Upper lobe of right lung (tissue), 1 donor: ENCODE results near the gene RPTOR. TPM values are rescaled to one million over a fixed set of nuclear protein-coding genes. Genes with fewer than 3 reads are reported as not detected.

ENCODE experiments used
- ATAC-seq: fragments of 200-7000 bp; cut with Tn5 transposase; one replicate; pipeline ENCODE4 v1.9.1; 2020; ENCODE audit warnings: mild to moderate bottlenecking, moderate library complexity
- DNase-seq: peaks from one replicate; pipeline ENCODE4 v3.0.0-alpha.2; 2020
- H3K27ac ChIP-seq: fragments of 200-600 bp; one replicate; pipeline ENCODE4 v1.8.0; 2022
- H3K27me3 ChIP-seq: fragments of 200-600 bp; one replicate; pipeline ENCODE4 v1.8.0; 2022; ENCODE audit warnings: mild to moderate bottlenecking
- H3K36me3 ChIP-seq: fragments of 200-600 bp; one replicate; pipeline ENCODE4 v1.8.0; 2022
- H3K4me1 ChIP-seq: fragments of 200-600 bp; one replicate; pipeline ENCODE4 v1.8.0; 2022
- H3K4me3 ChIP-seq: fragments of 200-600 bp; one replicate; pipeline ENCODE4 v1.8.0; 2022; ENCODE audit warnings: mild to moderate bottlenecking
- H3K9me3 ChIP-seq: fragments of 200-600 bp; one replicate; pipeline ENCODE4 v1.8.0; 2022
- intact Hi-C: fragments of 100-400 bp; cut with DNase I; formaldehyde crosslinking; loops from one replicate; pipeline ENCODE4 v1.11.0; 2022
- total RNA-seq: library from RNA; stranded (reverse); fragmentation: NEBNext Ultra II Directional; extraction: Animal tissue kit (Norgen Biotek cat#: 25700); gene quantifications from one replicate; pipeline ENCODE4 v1.2.1, GENCODE V29; 2021
- TF ChIP-seq, protein P1 (sequence below): fragments of 200-600 bp; IDR thresholded peaks from one replicate; pipeline ENCODE4 v1.8.0; 2022; ENCODE audit warnings: antibody characterized with exemption
- donor health status: DM: no; HTN: yes; CAD: no; lungs with severe emphysema.

RPTOR gene
- total RNA-seq, 1 donor from 2014 or later: 35.4 TPM

DNA sequence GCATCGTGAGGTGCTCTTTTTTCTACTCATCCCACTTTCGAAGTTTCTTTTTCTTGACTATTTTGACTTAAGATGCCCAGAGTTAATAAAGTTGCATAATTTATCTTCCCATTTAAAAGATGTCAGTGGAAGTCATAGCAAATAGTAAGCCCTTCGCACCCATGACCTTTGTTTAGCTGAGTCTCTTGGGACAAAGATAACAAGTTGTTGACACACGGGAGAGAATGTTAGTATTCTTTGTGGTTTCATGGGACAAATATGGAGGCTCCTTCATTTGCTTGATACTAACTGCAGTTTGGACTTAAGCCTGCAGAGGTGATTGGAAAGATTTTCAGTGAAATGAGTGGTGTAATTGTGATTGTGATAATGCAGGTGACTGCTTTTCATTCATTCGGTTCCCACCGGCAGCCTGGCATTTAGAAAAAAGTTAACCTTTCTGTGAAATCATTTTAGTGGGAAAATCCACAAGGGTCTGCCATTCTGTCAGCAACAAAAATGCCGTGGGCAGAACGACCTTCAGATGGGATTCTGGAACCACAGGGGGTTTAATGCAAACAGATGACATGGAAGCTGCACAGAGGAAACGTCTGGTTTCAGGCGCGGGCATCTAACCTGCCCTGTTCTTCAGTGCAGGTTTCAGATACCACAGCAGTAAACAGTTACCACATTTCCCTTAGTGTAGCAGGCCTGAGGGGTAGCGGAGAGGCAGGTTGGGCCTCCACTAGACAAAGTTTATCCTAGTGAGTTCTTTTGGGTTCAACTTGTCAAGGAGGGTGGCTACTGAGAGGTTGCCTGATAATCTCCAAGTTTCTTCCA, 123.0 kb downstream of the RPTOR start:
- Histone ChIP-seq H3K36me3 (no peaks in the 10 kb centered on the region), H3K4me3 (no peak overlapping the region), H3K9me3 (no peaks in the 10 kb centered on the region), H3K27ac (no peak overlapping the region), H3K4me1 (peaks cover 26% of the 10 kb centered on the region), H3K27me3 (no peaks in the 10 kb centered on the region)
- ATAC-seq: no peak
- no peak for DNase-seq
- intact Hi-C loops: no loop called here
- TF ChIP-seq, protein P1, sequence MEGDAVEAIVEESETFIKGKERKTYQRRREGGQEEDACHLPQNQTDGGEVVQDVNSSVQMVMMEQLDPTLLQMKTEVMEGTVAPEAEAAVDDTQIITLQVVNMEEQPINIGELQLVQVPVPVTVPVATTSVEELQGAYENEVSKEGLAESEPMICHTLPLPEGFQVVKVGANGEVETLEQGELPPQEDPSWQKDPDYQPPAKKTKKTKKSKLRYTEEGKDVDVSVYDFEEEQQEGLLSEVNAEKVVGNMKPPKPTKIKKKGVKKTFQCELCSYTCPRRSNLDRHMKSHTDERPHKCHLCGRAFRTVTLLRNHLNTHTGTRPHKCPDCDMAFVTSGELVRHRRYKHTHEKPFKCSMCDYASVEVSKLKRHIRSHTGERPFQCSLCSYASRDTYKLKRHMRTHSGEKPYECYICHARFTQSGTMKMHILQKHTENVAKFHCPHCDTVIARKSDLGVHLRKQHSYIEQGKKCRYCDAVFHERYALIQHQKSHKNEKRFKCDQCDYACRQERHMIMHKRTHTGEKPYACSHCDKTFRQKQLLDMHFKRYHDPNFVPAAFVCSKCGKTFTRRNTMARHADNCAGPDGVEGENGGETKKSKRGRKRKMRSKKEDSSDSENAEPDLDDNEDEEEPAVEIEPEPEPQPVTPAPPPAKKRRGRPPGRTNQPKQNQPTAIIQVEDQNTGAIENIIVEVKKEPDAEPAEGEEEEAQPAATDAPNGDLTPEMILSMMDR: no peak

DNA sequence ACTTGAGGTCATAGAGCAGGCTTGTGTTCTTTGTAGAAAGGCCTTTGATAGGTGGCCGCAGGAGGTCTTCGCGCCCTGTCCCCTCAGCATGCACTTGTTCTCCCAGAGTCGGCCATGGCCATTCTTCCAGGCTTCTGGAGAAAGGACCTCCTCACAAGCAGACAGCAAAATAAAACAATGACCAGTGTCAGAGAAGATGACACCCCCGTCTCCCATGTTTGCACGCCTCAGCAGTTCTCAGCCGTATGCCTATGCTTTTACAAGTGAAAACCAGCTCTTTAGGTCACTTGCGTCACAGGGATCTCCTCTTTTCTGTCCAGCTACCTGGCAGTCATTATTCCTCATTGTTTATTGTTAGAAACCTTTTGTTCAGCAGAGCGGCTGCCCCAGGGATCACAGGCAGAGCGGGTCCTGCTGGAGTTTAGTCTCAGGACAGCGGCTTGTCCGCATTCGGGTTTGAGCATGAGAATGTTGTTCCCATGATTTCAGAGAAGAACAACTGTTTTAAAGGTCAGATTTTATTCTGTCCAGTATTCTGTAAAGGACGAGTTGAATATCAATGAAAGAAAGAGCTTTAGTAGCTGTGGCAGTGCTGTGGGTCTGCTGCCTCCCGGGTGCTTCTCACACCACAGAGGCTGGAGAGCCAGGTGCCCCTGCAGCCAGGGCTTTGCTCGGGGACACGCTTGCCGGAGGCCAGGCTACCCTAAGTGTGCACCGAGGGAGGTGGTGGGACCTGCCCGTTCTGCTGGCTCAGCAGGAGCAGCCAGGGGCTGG, 123.9 kb downstream of the RPTOR start:
- H3K27ac ChIP-seq: no peak overlapping the region
- peaks cover 28% of the 10 kb centered on the region for H3K4me1 ChIP-seq
- DNase-seq: no peak
- no peak overlapping the region for H3K4me3 ChIP-seq
- TF ChIP-seq, protein P1: no peak
- H3K9me3 ChIP-seq: no peaks in the 10 kb centered on the region
- intact Hi-C loops: no loop called here
- H3K36me3 ChIP-seq: no peaks in the 10 kb centered on the region
- no peak for ATAC-seq
- no peaks in the 10 kb centered on the region for H3K27me3 ChIP-seq

DNA sequence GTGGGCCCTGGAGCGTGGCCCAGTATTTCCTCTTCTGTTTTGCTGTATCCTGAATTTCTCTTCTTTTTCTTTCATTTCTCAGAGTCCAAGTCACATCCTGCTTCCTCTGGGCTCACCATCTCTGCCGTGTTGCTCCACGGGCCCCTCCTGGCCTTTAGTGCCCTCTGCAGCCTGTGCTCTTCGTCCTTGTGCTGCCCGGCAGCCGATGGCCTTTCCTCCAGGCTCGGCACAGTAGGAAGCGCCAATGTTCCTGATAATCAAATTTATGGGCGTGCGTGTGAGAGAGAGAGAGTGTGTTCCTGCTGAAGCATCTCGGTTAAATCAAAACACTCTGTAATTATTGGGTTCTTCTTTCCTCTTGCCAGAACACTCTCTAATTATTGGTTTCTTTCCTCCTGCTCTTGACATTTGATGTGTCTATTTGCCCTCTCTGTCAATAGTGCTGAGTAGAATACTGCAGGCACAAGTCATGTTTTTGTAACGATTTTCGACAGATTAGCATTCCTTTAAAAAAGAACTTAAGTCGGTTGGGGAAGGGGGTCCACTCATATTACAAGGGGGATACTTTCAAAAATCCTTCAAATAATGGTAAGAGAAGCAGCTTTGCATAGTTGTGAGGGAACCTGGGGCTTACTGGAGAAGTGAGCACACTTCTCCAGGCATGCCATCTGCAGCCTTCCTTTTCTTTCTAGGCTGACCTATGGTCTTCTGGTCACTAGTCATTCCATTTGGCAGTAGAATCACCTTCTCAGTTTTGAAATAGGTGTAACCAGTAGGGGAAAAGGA, 126.6 kb downstream of the RPTOR start:
- H3K9me3 ChIP-seq: no peaks in the 10 kb centered on the region
- H3K27me3 ChIP-seq: no peaks in the 10 kb centered on the region
- H3K4me1 ChIP-seq: peaks cover 19% of the 10 kb centered on the region
- H3K36me3 ChIP-seq: no peaks in the 10 kb centered on the region
- TF ChIP-seq, protein P1: no peak
- no peak overlapping the region for H3K4me3 ChIP-seq
- intact Hi-C loops: no loop called here
- DNase-seq (no peak), ATAC-seq (peak; percentile 9)
- H3K27ac ChIP-seq: no peak overlapping the region

DNA sequence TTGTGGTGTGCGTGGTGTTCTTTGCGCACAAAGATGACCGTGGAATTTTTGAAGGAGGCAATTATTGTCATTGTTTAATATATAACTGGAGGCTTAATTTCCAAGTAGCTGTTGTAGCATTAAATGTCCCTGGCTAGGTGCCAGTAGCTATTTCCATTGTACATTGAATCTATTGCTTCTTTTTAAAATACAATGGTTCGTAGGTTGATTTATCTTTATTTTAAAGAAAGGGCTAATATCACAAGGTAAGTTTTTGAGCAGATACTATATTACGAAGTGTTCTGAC, 127.1 kb downstream of the RPTOR start:
- Histone ChIP-seq H3K27me3 (no peaks in the 10 kb centered on the region), H3K4me1 (peaks cover 19% of the 10 kb centered on the region), H3K9me3 (no peaks in the 10 kb centered on the region), H3K4me3 (no peak overlapping the region), H3K27ac (peak overlapping the region; percentile 1), H3K36me3 (no peaks in the 10 kb centered on the region)
- TF ChIP-seq, protein P1: no peak
- intact Hi-C loops: no loop called here
- no peak for DNase-seq
- ATAC-seq: no peak

DNA sequence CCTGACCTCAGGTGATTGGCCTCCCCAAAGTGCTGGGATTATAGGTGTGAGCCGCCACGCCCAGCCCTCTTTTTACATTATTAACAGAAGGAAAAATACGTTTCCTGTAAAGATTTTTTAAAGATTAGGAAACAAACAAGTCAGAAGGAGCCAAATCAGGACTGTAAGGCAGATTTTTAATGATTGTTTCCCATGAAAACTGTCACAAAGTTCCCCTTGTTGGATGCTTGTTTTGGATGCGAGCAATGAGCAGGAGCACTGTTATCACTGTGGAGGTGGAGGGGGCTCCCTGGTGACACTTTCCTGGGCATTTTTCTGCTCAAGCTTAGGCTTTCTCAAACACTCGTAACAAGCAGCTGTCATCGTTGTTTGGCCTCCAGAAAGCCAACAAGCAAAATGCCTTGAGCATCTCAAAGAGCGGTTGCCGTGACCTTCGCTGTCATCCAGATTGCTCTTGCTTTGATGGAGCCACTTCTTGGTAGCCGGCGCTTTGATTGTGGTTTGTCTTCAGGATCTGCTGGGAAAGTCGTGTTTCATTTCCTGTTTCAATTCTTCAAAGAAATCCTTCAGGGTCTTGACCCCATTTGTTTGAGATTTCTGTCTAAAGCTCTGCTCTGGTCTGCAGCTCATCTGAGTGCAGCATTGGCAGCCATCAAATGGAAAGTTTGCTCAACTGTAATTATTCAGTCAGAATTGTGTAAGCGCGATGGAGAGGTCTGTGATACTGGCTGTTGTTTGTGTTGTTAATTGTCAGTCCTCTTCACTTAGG, 128.7 kb downstream of the RPTOR start:
- no peaks in the 10 kb centered on the region for H3K9me3 ChIP-seq
- no peak overlapping the region for H3K4me3 ChIP-seq
- ATAC-seq (peak; percentile 34), DNase-seq (no peak)
- H3K27ac ChIP-seq: no peak overlapping the region
- TF ChIP-seq, protein P1: no peak
- intact Hi-C loops: no loop called here
- no peaks in the 10 kb centered on the region for H3K36me3 ChIP-seq
- peaks cover 19% of the 10 kb centered on the region for H3K4me1 ChIP-seq
- H3K27me3 ChIP-seq: no peaks in the 10 kb centered on the region
